Measurements from ENCODE around the gene TMEM117. TPM values are rescaled to one million over a fixed set of nuclear protein-coding genes. Genes with fewer than 3 reads are reported as not detected.

The TMEM117 gene
- total RNA-seq, 1 donor from 2014 or later: 11.6 TPM

GRCh38 chr12:43797561-43798217 lies 38.2 kb upstream of the TMEM117 start:
- no peak for TF ChIP-seq CTCF (IDR thresholded peaks at IDR 0.05; ENCODE audit: unreplicated experiment)
- no peak for DNase-seq (ENCODE audit: low spot score, unreplicated experiment)
- Mint-ChIP-seq H3K27ac (no peak overlapping the region), H3K9me3 (ENCODE audit: low read depth) (no peaks in the 10 kb centered on the region), H3K36me3 (ENCODE audit: insufficient read depth) (peaks cover 22% of the 10 kb centered on the region), H3K4me3 (ENCODE audit: low read depth) (no peak overlapping the region), H3K27me3 (no peaks in the 10 kb centered on the region), H3K4me1 (ENCODE audit: low read depth) (peaks cover 16% of the 10 kb centered on the region)

GRCh38 chr12:43805149-43805859 lies 30.6 kb upstream of the TMEM117 start:
- Mint-ChIP-seq H3K4me1 (ENCODE audit: low read depth) (peaks cover 14% of the 10 kb centered on the region), H3K9me3 (ENCODE audit: low read depth) (no peaks in the 10 kb centered on the region), H3K36me3 (ENCODE audit: insufficient read depth) (peaks cover 9% of the 10 kb centered on the region), H3K27ac (peak overlapping the region; percentile 98), H3K27me3 (peaks cover 3% of the 10 kb centered on the region), H3K4me3 (ENCODE audit: low read depth) (peak overlapping the region; percentile 100)
- TF ChIP-seq CTCF (IDR thresholded peaks at IDR 0.05; ENCODE audit: unreplicated experiment): no peak
- DNase-seq (ENCODE audit: low spot score, unreplicated experiment): no peak

GRCh38 chr12:43805860-43806736 lies 29.8 kb upstream of the TMEM117 start, which contains the start of gene TWF1:
TWF1 (minus strand) TSS chr12:43806317; CDS start chr12:43806245, 72 bp downstream.
- Mint-ChIP-seq H3K4me1 (ENCODE audit: low read depth) (peaks cover 14% of the 10 kb centered on the region), H3K36me3 (ENCODE audit: insufficient read depth) (peaks cover 7% of the 10 kb centered on the region), H3K4me3 (ENCODE audit: low read depth) (peak within 1 kb of the TSS; percentile 100), H3K27ac (peak within 1 kb of the TSS; percentile 100), H3K27me3 (peaks cover 4% of the 10 kb centered on the region), H3K9me3 (ENCODE audit: low read depth) (no peaks in the 10 kb centered on the region)
- DNase-seq (ENCODE audit: low spot score, unreplicated experiment): peak; percentile 84
- TF ChIP-seq CTCF (IDR thresholded peaks at IDR 0.05; ENCODE audit: unreplicated experiment): peak; percentile 44

- Mint-ChIP-seq H3K4me3 (ENCODE audit: low read depth) (peak overlapping the region; percentile 100), H3K9me3 (ENCODE audit: low read depth) (no peaks in the 10 kb centered on the region), H3K4me1 (ENCODE audit: low read depth) (peaks cover 14% of the 10 kb centered on the region), H3K27ac (peak overlapping the region; percentile 100), H3K27me3 (peaks cover 4% of the 10 kb centered on the region), H3K36me3 (ENCODE audit: insufficient read depth) (peaks cover 6% of the 10 kb centered on the region)
- DNase-seq (ENCODE audit: low spot score, unreplicated experiment): no peak
- TF ChIP-seq CTCF (IDR thresholded peaks at IDR 0.05; ENCODE audit: unreplicated experiment): no peak
Observed at GRCh38 chr12:43806737-43807072, 29.2 kb upstream of the TMEM117 start.

GRCh38 chr12:43807386-43807785 lies 28.5 kb upstream of the TMEM117 start:
- no peak for DNase-seq (ENCODE audit: low spot score, unreplicated experiment)
- Mint-ChIP-seq H3K27me3 (peaks cover 4% of the 10 kb centered on the region), H3K9me3 (ENCODE audit: low read depth) (no peaks in the 10 kb centered on the region), H3K27ac (peak overlapping the region; percentile 100), H3K36me3 (ENCODE audit: insufficient read depth) (peaks cover 4% of the 10 kb centered on the region), H3K4me1 (ENCODE audit: low read depth) (peaks cover 14% of the 10 kb centered on the region), H3K4me3 (ENCODE audit: low read depth) (peak overlapping the region; percentile 100)
- TF ChIP-seq CTCF (IDR thresholded peaks at IDR 0.05; ENCODE audit: unreplicated experiment): no peak

Measured in progenitor cell of endocrine pancreas (in vitro differentiated cells).